ENCODE results near the gene RBM26. TPM values are rescaled to one million over a fixed set of nuclear protein-coding genes. Genes with fewer than 3 reads are reported as not detected.

The RBM26 gene
- total RNA-seq, 1 experiment from 2014 or later: 70.5 TPM

- no peak overlapping the region for H2BK12ac ChIP-seq (ENCODE audit: insufficient read length, low read depth, low read length)
- H3K23ac ChIP-seq (ENCODE audit: insufficient read length, low read depth, low read length): no peak overlapping the region
- TF ChIP-seq, protein P1, sequence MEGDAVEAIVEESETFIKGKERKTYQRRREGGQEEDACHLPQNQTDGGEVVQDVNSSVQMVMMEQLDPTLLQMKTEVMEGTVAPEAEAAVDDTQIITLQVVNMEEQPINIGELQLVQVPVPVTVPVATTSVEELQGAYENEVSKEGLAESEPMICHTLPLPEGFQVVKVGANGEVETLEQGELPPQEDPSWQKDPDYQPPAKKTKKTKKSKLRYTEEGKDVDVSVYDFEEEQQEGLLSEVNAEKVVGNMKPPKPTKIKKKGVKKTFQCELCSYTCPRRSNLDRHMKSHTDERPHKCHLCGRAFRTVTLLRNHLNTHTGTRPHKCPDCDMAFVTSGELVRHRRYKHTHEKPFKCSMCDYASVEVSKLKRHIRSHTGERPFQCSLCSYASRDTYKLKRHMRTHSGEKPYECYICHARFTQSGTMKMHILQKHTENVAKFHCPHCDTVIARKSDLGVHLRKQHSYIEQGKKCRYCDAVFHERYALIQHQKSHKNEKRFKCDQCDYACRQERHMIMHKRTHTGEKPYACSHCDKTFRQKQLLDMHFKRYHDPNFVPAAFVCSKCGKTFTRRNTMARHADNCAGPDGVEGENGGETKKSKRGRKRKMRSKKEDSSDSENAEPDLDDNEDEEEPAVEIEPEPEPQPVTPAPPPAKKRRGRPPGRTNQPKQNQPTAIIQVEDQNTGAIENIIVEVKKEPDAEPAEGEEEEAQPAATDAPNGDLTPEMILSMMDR (conservative IDR thresholded peaks at IDR 0.05): no peak
- H4K8ac ChIP-seq (replicated peaks; ENCODE audit: insufficient read length, low read depth, low read length): no peak overlapping the region
- no CpG with 5 or more reads among the region's 4 CpGs for WGBS (ENCODE audit: extremely low coverage, insufficient read length, low lambda C conversion rate)
- H2BK15ac ChIP-seq (ENCODE audit: low read depth, low read length): no peak overlapping the region
- no peak overlapping the region for H2AK5ac ChIP-seq (ENCODE audit: insufficient read length, low read length)
- H3K9me3 Mint-ChIP-seq: no peaks in the 10 kb centered on the region; a peak in 1 of 5 replicates
- no peak overlapping the region for H2BK5ac ChIP-seq (ENCODE audit: insufficient read length, low read length)
- no peaks in the 10 kb centered on the region; a peak in 1 of 7 replicates for H3K36me3 Mint-ChIP-seq (ENCODE audit: insufficient read depth in 1 of 3, low read depth in 3 of 3)
- no peak overlapping the region for H3K4ac ChIP-seq (ENCODE audit: low read depth, low read length)
- no peaks in the 10 kb centered on the region for H3K79me2 ChIP-seq (ENCODE audit: insufficient read depth, low read length)
- H3K18ac ChIP-seq (ENCODE audit: insufficient read length, low read depth, low read length): no peak overlapping the region
- no peak overlapping the region for H3K4me2 ChIP-seq (ENCODE audit: insufficient read depth, insufficient read length, low read length)
- no peaks in the 10 kb centered on the region for H3K23me2 ChIP-seq (ENCODE audit: insufficient read length, low read depth, low read length, poor library complexity, severe bottlenecking)
- no peak overlapping the region for H4K5ac ChIP-seq (ENCODE audit: insufficient read length, low read depth, low read length)
- H2AFZ ChIP-seq (ENCODE audit: low read length): no peak overlapping the region
- no peaks in the 10 kb centered on the region for H3K27me3 Mint-ChIP-seq (ENCODE audit: low read depth)
- H3K9ac ChIP-seq (ENCODE audit: extremely low read depth, insufficient read length, low read length): no peak overlapping the region
- H4K20me1 ChIP-seq (ENCODE audit: control insufficient read depth, insufficient read depth, insufficient read length): no peaks in the 10 kb centered on the region
- no peak overlapping the region for H3K56ac ChIP-seq (ENCODE audit: insufficient read length, low read depth, low read length)
- H2BK120ac ChIP-seq (ENCODE audit: low read depth, low read length, poor library complexity, severe bottlenecking): no peak overlapping the region
- peaks cover 9% of the 10 kb centered on the region; the same call in 1 of the 2 replicates for H3K4me1 ChIP-seq (ENCODE audit: insufficient read depth, low read length)
- H3K27me3 ChIP-seq (ENCODE audit: insufficient read depth, low read length): no peaks in the 10 kb centered on the region
- H3T11ph ChIP-seq (ENCODE audit: low read length): no peak overlapping the region
- H3K27ac Mint-ChIP-seq: peak overlapping the region; percentile 28 to 78 (median 56); a peak in 3 of 7 replicates
- no peak overlapping the region for H2BK20ac ChIP-seq (ENCODE audit: low read depth, low read length, poor library complexity, severe bottlenecking)
- no peaks in the 10 kb centered on the region for H3K79me1 ChIP-seq (ENCODE audit: insufficient read depth, low read depth, low read length, poor library complexity, severe bottlenecking)
- DNase-seq: no peak
- H3K14ac ChIP-seq (ENCODE audit: insufficient read depth, low read length): no peak overlapping the region
- H3K9me3 ChIP-seq (ENCODE audit: control insufficient read depth, low read depth, low read length): no peaks in the 10 kb centered on the region
- no peak overlapping the region for H3K4me3 Mint-ChIP-seq
- peaks cover 20 to 31% of the 10 kb centered on the region in 2 experiments for H3K4me1 Mint-ChIP-seq
- H3K27ac ChIP-seq (ENCODE audit: insufficient read length, low read depth, low read length): no peak overlapping the region
- no peak overlapping the region for H4K91ac ChIP-seq (ENCODE audit: insufficient read length, low read depth, low read length)
Measured at GRCh38 chr13:79282508-79282907, 123.5 kb downstream of the RBM26 start.
